HCT116 (cell line): ENCODE data around the gene DPF1. TPM values are rescaled to one million over a fixed set of nuclear protein-coding genes. Genes with fewer than 3 reads are reported as not detected.

Source experiments
- ATAC-seq: fragments of 200-7000 bp; cut with Tn5 transposase; 2 replicates; pipeline ENCODE4 v1.9.1; 2020; ENCODE audit warnings: mild to moderate bottlenecking, moderate library complexity
- BruUV-seq: library from RNA; stranded (reverse); fragments of 400-500 nt; replicated peaks from 2 replicates; lab custom pipeline; 2021; lab: Mats Ljungman, UMichigan
- CTCF ChIA-PET: fragments of 300-600 bp; sonication (Branson Sonifier 250); formaldehyde crosslinking; loops from one replicate; lab custom pipeline; 2021; ENCODE audit warnings: antibody characterized with exemption; lab: Charles Lee
- POLR2A ChIA-PET: fragments of 300-600, 350-600 bp; sonication (Branson Sonifier 250); formaldehyde crosslinking; loops from one replicate; lab custom pipeline; 2021; ENCODE audit warnings: antibody characterized with exemption; lab: Charles Lee
- RAD21 ChIA-PET, 2 experiments: fragments of 300-600 bp; sonication (Branson Sonifier 250); formaldehyde crosslinking; loops; one replicate each; lab custom pipeline; 2023; ENCODE audit warnings: low total read pairs in 2 of 2; ENCODE audit not compliant: uncharacterized antibody in 2 of 2, unreplicated experiment in 2 of 2, low non-redundant PET in 1 of 2; lab: Charles Lee
- DNase-seq: peaks from one replicate; pipeline ENCODE4 v3.0.0-alpha.2; 2010; ENCODE audit warnings: low read depth, low spot score
- H2AFZ ChIP-seq: fragments of 200-600 bp; shearing (Covaris generic), sonication (generic); 2 replicates; pipeline ENCODE4 v1.6.1; 2017; ENCODE audit warnings: low read depth, mixed run types, mixed read lengths, antibody characterized with exemption, low read length; ENCODE audit not compliant: poor library complexity, severe bottlenecking
- H3K27ac ChIP-seq: 2 replicates; pipeline ENCODE4 v1.5.1; 2012; ENCODE audit warnings: low read depth, low read length
- H3K27me3 ChIP-seq: fragments of 200-600 bp; sonication (generic); 2 replicates; pipeline ENCODE4 v1.6.1; 2016; ENCODE audit warnings: mixed run types, low read length, mixed read lengths; ENCODE audit not compliant: insufficient read depth
- H3K36me3 ChIP-seq, 2 experiments: fragments of 200-500 bp in 1 of 2; fragments of 200-600 bp in 1 of 2; sonication (Bioruptor generic) in 1 of 2; sonication (generic) in 1 of 2; 2 replicates each; pipeline versions ENCODE4 v1.5.1 to v1.6.1; 2014 to 2016; ENCODE audit warnings: low read length in 2 of 2, inconsistent platforms in 1 of 2, mixed read lengths in 1 of 2, mixed run types in 1 of 2; ENCODE audit not compliant: insufficient read depth in 2 of 2, control insufficient read depth in 1 of 2
- H3K4me1 ChIP-seq, 2 experiments: fragments of 200-600 bp in 1 of 2; sonication (generic) in 1 of 2; 2 replicates each; pipeline versions ENCODE4 v1.5.1 to v1.6.1; 2012 to 2017; ENCODE audit warnings: low read length in 2 of 2, inconsistent platforms in 1 of 2, mild to moderate bottlenecking in 1 of 2, mixed read lengths in 1 of 2, mixed run types in 1 of 2, moderate library complexity in 1 of 2; ENCODE audit not compliant: insufficient read depth in 2 of 2, control insufficient read depth in 1 of 2
- H3K4me2 ChIP-seq: fragments of 200-600 bp; sonication (generic); 2 replicates; pipeline ENCODE4 v1.6.1; 2017; ENCODE audit warnings: mixed run types, low read length, mixed read lengths
- H3K4me3 ChIP-seq, 2 experiments: fragments of 200-600 bp in 1 of 2; sonication (generic) in 1 of 2; replicated peaks in 1 of 2; 2 replicates each; pipeline ENCODE4 v1.5.1; 2011 to 2016; ENCODE audit warnings: low read length in 2 of 2, control low read depth in 1 of 2, low read depth in 1 of 2, mild to moderate bottlenecking in 1 of 2, mixed read lengths in 1 of 2, mixed run types in 1 of 2
- H3K79me2 ChIP-seq: fragments of 200-600 bp; sonication (generic); 2 replicates; pipeline ENCODE4 v1.6.1; 2017; ENCODE audit warnings: mild to moderate bottlenecking, mixed run types, low read length, moderate library complexity, mixed read lengths; ENCODE audit not compliant: insufficient read depth
- H3K9ac ChIP-seq: fragments of 200-600 bp; sonication (generic); 2 replicates; pipeline ENCODE4 v1.6.1; 2016; ENCODE audit warnings: low read length, mixed read lengths
- H3K9me2 ChIP-seq: fragments of 200-600 bp; sonication (generic), shearing (Covaris generic); 2 replicates; pipeline ENCODE4 v1.6.1; 2017; ENCODE audit warnings: mixed run types, mild to moderate bottlenecking, moderate library complexity; ENCODE audit not compliant: insufficient read depth
- H3K9me3 ChIP-seq, 2 experiments: fragments of 200-500 bp in 1 of 2; fragments of 200-600 bp in 1 of 2; sonication (Bioruptor generic) in 1 of 2; sonication (generic) in 1 of 2; 2 replicates each; pipeline ENCODE4 v1.6.1; 2014 to 2017; ENCODE audit warnings: low read length in 2 of 2, mixed read lengths in 2 of 2, inconsistent platforms in 1 of 2, low read depth in 1 of 2, mild to moderate bottlenecking in 1 of 2, mixed run types in 1 of 2, moderate library complexity in 1 of 2; ENCODE audit not compliant: control insufficient read depth in 1 of 2, insufficient read depth in 1 of 2
- H4K20me1 ChIP-seq: fragments of 200-600 bp; sonication (generic), shearing (Covaris generic); 2 replicates; pipeline ENCODE4 v1.6.1; 2017; ENCODE audit warnings: mixed run types, mild to moderate bottlenecking, moderate library complexity; ENCODE audit not compliant: insufficient read depth
- EGR1 ChIP-seq: IDR thresholded peaks from 2 replicates; pipeline ENCODE4 v1.6.1; 2012; ENCODE audit warnings: low read depth
- JUND ChIP-seq: IDR thresholded peaks from 2 replicates; pipeline ENCODE4 v1.6.1; 2012
- SP1 ChIP-seq: IDR thresholded peaks from 2 replicates; pipeline ENCODE4 v1.6.1; 2012; ENCODE audit warnings: low read depth
- TCF7L2 ChIP-seq: IDR thresholded peaks from 2 replicates; pipeline ENCODE4 v1.7.0; 2011; ENCODE audit warnings: borderline replicate concordance, inconsistent platforms; ENCODE audit not compliant: insufficient read depth, insufficient read length; ENCODE audit errors: extremely low read depth
- intact Hi-C: fragments of 100-400 bp; cut with micrococcal nuclease; formaldehyde crosslinking; loops from 2 replicates; pipeline ENCODE4 v1.10.0; 2022
- total RNA-seq: library from RNA; stranded (reverse); gene quantifications from one replicate; pipeline ENCODE4 v1.2.1, GENCODE V29; 2021; ENCODE audit not compliant: unreplicated experiment

DPF1 gene
- total RNA-seq, 1 experiment from 2014 or later = 9.7 TPM

DNA sequence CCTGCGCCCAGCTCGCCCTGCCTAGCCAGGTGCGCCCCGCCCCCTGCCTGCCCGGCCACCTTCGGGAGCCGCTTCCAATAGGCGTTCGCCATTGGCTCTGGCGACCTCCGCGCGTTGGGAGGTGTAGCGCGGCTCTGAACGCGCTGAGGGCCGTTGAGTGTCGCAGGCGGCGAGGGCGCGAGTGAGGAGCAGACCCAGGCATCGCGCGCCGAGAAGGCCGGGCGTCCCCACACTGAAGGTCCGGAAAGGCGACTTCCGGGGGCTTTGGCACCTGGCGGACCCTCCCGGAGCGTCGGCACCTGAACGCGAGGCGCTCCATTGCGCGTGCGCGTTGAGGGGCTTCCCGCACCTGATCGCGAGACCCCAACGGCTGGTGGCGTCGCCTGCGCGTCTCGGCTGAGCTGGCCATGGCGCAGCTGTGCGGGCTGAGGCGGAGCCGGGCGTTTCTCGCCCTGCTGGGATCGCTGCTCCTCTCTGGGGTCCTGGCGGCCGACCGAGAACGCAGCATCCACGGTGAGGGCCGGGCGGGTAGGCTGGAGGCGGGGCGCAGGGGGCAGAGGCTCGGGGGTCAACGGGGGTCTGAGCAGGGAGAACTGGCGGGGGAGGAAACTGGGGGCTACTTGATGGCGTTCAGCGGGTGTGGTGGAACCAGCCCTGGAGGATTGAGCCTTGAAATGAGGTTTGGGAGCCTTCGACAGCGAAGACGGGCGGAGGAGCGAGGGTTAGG lies 40.6 kb upstream of the DPF1 start, which contains the start of gene SPINT2 (continued):
- TF ChIP-seq TCF7L2 (no peak), JUND (no peak)

DNA sequence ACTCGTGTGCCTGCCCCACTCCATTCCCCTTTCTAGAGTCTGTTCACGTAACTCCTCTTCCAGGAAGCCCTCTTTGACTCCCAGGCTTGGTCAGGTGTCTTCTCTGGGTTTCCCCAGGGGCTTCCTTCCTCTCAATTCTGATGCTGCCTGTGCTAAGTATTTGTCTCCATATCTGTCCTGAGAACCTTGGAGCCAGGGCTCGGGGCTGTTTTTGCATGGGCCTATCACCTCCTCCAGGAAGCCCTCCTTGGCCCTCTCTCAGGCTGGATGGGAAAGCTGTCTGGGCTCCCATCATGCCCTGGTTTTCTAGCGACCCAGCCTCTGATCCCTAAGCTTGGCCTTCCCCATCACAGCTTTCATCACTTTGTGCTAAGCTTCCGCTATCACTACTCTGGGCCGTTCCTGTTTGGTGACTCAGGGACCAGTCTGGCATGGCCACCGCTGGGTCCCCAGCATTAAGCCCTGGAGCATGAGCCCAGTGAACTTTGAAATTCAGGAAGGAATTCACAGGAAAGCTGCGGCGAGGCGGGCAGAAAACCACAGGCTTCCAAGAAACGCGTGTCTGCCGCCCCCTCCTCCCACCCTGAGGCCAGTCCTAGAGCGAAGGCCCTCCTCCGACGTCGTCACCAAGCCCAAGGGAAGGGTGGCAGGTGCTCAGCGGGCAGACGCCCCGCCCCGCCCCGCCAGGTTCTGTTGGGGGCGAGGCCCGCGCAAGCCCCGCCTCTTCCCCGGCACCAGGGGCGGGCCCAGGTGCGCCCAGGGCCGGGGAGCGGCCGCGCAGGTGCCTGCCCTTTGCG lies 39.9 kb upstream of the DPF1 start:
- RAD21 ChIA-PET = interaction anchor here (0.7 to 1.5 kb wide), 4 partner anchors 13 to 124 kb away, joined by 3 to 4 read pairs (median 3); partner anchors contain the start of gene GGN (in 1 of the 2)
- CTCF ChIA-PET = interaction anchor here (0.7 to 1.1 kb wide), 4 partner anchors 20 to 1529 kb away, joined by 3 to 8 read pairs (median 3); partner anchors contain the start of gene CATSPERG
- POLR2A ChIA-PET = interaction anchor here (0.7 to 2.9 kb wide), 14 partner anchors 12 to 1142 kb away, joined by 3 to 15 read pairs (median 4); partner anchors contain the start of genes C19orf33 and GGN
- Histone ChIP-seq H3K79me2 (peaks cover 45% of the 10 kb centered on the region), H3K9me2 (no peaks in the 10 kb centered on the region), H3K36me3 (no peaks in the 10 kb centered on the region; a peak in 1 of 4 replicates), H3K27ac (peak overlapping the region; percentile 99), H3K27me3 (no peaks in the 10 kb centered on the region), H2AFZ (no peak overlapping the region), H3K4me3 (peak overlapping the region; percentile 81 to 100), H4K20me1 (no peaks in the 10 kb centered on the region; the same call in 1 of the 2 replicates), H3K4me2 (peak overlapping the region; percentile 90), H3K9me3 (no peaks in the 10 kb centered on the region), H3K9ac (peak overlapping the region; percentile 88), H3K4me1 (peaks cover 45 to 58% of the 10 kb centered on the region in 2 experiments)
- intact Hi-C loops = loop anchor here (1.0 kb wide), 1 partner anchor 40 kb away; the partner anchor contains the start of gene C19orf33
- TF ChIP-seq EGR1 = peak; percentile 64; the same call in 1 of the 2 replicates
- TF ChIP-seq SP1 = peak; percentile 42; the same call in 1 of the 2 replicates
- no peak for TF ChIP-seq JUND
- peak; percentile 84 for ATAC-seq
- DNase-seq = peak; percentile 83
- BruUV-seq = TSS peak; percentile 91
